Measurements from ENCODE around the gene ZCCHC14.
A peak's percentile ranks its signal among the peaks of the same experiment; 100 is the strongest.

The ZCCHC14 gene

DNA sequence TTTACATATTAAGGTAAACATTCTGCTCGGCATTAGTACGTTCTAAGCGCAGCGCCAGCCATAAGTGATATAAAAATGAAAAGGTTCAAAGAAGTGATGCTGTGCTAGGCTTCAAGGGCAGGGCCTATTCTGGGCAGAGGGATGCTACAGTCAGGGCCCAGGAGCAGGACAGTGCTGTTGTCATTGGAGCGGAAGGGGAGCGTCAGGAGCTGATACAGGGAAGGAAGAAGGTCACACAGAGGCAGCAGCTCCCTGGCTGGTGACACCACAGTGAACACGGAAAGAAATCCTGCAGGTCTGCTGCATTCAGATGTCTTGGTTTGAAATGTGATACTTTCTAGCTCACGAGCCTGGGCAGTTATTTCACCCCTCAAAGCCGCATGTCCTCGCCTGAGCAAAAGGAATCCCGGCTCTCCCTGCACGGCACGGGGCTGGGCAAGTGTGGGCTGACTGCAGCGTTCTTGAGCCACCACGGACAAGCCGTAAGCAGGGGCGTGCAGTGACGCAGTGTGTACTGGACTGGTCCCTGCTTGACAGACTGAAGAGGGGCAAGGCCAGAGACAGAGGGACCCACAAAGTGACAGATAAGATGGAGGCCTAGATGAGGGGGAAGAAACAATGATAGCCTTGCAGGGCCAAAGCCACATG lies 41.1 kb downstream of the ZCCHC14 start:
- peak; percentile 22 for DNase-seq

DNA sequence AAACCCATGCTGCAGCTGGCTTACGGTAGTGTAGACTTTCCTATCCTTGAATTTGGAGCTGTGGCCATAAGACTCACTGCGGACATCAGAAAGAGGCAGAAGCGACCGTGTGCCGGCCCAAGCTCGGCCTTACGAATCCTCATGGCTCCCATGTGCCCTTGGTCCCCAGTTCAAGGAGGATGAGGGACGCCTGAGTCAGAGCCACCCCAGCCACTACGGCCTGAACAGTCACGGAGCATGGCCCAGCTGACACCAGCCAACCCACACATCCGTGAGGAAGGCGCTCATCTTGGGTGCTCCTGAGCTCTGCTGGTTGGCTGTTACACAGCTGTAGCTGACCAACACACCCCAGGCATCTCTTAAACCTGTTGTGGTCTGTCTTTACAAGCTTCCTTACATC lies 44.0 kb downstream of the ZCCHC14 start:
- peak; percentile 19 for DNase-seq

DNA sequence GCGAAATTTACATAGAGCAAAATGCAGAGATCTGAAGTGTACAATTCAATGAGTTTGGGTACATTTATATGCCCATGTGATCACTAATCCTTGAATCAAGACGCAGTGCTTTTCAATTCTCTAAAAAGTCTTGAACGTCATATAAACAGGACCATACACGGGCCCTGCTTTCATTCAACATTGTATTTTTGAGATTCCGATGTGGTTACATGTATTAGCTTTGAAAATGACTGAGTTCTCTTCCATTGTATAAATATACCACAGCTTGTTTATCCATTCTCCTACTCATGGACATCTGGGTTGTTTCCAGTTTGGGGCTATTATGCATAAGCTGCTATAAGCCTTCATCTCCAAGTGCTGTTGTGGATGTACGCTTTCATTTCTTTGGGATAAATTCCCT lies 45.5 kb downstream of the ZCCHC14 start:
- no peak for DNase-seq

DNA sequence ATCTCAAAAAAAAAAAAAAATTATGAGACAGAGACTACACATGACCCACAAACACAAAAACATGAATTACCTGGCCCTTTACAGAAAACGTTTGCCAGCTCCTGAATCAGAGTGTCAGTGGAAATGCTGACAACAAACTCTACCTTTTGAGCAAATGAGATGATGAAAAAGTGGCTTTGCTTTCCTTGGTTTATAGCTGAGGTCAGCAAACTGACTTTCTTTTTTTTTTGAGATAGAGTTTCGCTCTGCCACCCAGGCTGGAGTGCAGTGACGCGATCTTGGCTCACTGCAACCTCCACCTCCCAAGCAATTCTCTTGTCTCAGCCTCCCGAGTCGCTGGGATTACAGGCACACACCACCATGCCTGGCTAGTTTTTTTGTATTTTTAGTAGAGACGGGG lies 46.3 kb downstream of the ZCCHC14 start:
- peak; percentile 1 for DNase-seq

DNA sequence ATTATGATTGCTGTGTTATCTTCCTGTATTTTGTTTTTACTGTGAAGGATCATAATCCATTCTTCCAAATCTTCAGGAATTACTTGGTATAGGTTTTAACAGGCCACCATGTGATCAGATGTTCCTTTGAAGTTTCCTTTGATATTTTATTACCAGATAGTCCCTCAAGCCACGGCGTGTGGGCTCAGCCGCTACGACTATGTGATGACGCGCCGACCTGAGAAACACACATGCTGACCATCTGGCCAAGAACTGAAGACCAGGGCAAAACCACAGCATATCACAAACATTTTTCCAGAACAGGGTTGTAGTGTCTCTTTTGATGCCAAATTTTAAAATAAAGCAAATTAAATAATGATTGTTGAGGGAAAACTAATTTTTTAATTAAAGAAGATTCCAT lies 47.3 kb downstream of the ZCCHC14 start:
- DNase-seq, result no peak

GRCh38 chr16:87443964-87444363 lies 48.9 kb downstream of the ZCCHC14 start:
- no peak for DNase-seq

DNA sequence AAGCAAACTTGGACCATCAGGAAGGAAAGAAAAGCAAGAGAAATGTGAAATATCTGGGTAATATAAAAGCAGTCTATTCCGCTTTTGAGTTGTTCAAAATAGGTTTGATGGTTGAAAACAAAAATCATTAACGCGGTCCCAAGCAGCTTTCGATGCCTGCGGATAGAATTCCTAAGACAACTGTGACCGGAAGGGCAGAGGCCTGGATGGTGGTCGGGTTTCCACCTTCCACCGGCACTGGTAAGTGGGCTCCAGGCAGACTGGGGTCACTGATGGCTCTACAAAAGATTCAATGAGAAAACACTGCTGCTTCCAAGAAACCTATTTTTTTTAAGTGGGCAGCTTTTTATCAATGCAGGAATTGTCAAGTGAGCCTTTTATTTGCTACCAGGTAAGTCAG lies 49.8 kb downstream of the ZCCHC14 start:
- no peak for DNase-seq

GRCh38 chr16:87442581-87442966 lies 50.2 kb downstream of the ZCCHC14 start:
- DNase-seq, result no peak

- DNase-seq, result peak; percentile 24
Observed at GRCh38 chr16:87441886-87442580, 50.8 kb downstream of the ZCCHC14 start.

GRCh38 chr16:87439926-87440325 lies 52.9 kb downstream of the ZCCHC14 start:
- DNase-seq, result peak; percentile 26

GRCh38 chr16:87438611-87438985 lies 54.2 kb downstream of the ZCCHC14 start:
- peak; percentile 5 for DNase-seq

DNA sequence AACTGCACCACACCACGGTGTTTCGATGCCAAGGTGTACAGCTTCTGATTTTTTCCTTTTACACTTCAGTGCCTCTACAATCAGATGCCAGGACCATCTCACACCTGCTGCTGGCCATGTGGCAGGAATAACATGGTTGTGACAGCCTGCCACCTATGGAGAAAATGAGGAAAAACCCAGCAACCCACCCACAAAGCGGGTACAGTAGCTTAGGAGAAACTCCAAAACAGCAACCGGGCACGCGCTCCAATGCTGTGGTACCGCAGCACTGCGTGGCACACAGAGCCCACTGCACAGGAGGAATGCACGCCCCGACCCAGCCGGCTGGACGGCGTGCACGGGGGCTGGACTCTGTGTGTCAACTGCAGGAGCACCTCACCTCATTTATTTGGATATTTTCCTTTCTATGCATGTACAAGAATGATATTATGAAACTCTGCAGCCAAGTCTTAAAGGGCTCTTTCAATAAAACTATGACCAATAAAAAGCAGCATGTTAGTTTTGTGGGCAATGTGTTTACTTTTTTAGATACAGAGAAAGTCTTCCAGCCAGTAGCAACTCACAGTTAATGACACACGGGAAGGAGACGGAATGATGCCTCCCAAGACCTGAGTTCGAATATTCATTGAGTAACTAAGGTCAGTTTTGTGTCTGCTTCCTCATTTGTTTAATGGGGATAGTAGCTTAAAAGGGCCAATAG lies 54.8 kb downstream of the ZCCHC14 start:
- no peak for DNase-seq

DNA sequence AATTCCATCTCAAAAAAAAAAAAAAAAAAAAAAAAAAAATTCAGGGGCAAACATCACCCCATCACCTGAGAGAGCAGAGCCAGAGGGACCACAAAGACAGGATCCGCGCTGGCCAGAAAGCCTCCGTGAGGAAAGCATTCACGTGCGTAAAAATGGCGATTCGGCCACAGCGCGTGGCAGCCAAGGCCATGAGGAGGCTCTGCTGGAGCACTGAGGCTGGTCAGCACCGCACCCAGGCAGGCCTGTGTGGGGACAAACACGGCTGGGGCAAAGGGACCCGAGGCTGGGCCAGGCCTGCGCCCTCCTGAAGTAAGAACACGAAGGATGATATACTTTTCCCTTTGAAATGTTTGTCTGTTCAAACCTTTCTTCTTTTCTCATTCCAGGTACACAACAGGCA lies 55.5 kb downstream of the ZCCHC14 start:
- no peak for DNase-seq

- no peak for DNase-seq
Observed at GRCh38 chr16:87436225-87437172, 56.3 kb downstream of the ZCCHC14 start.

- DNase-seq, result no peak
Observed at GRCh38 chr16:87435372-87436224, 57.2 kb downstream of the ZCCHC14 start.

DNA sequence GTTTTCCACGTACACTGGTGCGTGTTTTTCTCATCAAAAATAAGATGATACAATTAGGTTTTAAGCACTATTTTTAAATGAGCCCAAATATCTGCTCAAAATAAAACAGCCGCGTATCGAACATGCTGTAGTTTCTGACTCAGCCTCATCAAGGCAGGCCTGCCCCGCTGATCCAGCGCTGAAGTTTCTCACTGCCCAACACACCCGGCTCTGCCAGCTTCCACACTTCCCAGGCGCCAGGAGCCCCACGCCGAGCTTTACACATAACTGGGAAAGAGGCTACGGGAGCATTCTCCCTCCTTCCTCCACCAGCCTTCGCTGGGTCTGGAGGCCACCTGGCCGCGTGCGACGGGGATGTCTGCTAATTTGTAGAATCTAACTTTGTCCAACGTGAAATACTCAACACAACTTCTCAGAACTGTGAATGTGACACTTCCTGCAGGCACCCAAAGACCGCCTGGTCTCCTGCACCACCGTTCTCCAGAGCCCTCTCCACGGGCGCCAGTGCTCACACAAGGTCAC lies 58.6 kb downstream of the ZCCHC14 start:
- no peak for DNase-seq

- DNase-seq, result peak; percentile 5
Observed at GRCh38 chr16:87432330-87432915, 60.4 kb downstream of the ZCCHC14 start.

DNA sequence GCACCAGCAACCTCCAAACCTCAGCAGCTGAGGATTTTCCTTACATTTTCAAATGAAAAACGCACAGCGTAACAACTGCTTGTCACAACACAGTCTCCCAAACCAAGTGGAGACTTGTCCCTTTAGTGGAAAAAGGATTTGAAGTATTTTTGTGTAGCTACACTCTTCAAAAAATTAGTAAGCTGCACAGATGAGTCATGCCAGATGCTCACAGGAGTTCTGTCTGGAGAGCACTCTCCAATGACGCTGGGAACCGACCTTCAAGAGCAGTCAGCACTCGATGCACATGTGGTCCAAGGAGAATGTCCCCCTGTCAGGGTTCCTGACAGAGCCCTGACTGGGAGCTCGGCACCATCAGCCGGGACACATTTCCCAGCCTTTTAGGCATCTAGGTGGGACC lies 60.9 kb downstream of the ZCCHC14 start:
- peak; percentile 15 for DNase-seq

- DNase-seq, result peak; percentile 24
Observed at GRCh38 chr16:87426423-87427215, 66.2 kb downstream of the ZCCHC14 start.

- DNase-seq, result no peak
Observed at GRCh38 chr16:87425941-87426340, 66.9 kb downstream of the ZCCHC14 start.

- DNase-seq, result peak; percentile 11
Observed at GRCh38 chr16:87424266-87424665, 68.6 kb downstream of the ZCCHC14 start.
